ENCODE data around the gene AKR1B1. TPM values are rescaled to one million over a fixed set of nuclear protein-coding genes. Genes with fewer than 3 reads are reported as not detected.

AKR1B1 gene
- total RNA-seq, 4 donors from 2014 or later, result 10.7 to 22.6 (median 17.5) TPM

DNA sequence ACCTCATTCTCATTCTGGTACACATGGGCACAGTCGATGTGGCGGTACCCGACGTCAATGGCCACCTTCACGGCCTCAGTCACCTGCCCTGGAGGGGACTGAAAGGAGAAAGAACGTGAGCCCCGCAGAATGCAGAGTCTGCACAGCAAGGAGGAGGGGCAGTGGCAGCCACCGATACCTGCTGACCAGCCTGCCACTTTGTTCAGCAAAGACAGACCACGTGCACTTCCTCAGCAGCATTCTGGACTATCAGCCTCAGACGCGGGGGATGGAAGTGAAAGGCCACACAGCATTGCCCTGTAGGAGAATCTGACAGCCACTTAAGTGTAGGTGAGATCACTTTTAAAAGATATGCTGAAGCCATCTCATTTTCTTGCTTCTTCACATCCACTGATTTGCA is 7.2 kb downstream of the AKR1B1 start:
- H3K27ac ChIP-seq, result no peak overlapping the region
- no peak overlapping the region for H3K4me3 ChIP-seq
- peaks cover 40% of the 10 kb centered on the region for H3K36me3 ChIP-seq
- H3K27me3 ChIP-seq, result no peaks in the 10 kb centered on the region
- H3K4me1 ChIP-seq, result peaks cover 5% of the 10 kb centered on the region
- no peak for TF ChIP-seq EP300 (IDR thresholded peaks at IDR 0.05)
- 90% methylated on average over 11 of the region's 11 CpGs for WGBS
- no peaks in the 10 kb centered on the region for H3K9me3 ChIP-seq
- DNase-seq (ENCODE audit: low spot score in 2 of 2), result no peak

DNA sequence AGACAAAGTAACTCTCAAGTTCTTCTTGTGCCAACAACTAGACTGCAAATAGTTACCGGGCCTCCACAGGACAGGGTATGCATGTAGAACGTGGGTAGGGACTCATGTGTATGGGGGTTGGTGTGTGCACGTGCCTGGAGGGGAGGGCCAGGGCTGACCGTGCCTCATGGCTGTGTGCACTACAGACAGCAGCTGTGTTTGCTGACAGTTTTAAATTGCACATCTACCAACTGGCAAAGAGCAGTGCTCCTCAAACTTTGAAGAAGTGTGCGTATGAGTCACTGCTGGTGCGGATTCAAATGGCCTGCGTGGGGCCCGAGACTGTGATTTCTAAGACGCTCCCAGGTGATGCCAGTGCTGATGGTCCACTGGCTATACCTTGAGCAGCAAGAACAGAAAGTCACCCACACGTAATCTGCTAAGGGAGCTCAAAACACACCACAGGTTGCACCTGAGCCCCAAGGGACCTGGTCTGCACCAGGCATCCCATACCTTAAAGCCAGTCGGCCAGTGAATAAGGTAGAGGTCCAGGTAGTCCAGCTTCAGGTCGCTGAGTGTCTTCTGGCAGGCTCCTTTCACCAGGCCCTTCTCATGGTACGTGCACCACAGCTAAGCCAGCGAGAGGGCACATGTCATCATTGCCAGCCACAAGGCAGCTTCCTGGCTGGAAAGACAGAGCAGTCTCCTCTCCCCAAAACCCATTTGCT is 8.5 kb downstream of the AKR1B1 start:
- TF ChIP-seq POLR2A (IDR thresholded peaks at IDR 0.05) (no peak), POLR2AphosphoS5 (IDR thresholded peaks at IDR 0.05) (no peak), EP300 (IDR thresholded peaks at IDR 0.05) (no peak)
- TF ChIP-seq, protein P1, sequence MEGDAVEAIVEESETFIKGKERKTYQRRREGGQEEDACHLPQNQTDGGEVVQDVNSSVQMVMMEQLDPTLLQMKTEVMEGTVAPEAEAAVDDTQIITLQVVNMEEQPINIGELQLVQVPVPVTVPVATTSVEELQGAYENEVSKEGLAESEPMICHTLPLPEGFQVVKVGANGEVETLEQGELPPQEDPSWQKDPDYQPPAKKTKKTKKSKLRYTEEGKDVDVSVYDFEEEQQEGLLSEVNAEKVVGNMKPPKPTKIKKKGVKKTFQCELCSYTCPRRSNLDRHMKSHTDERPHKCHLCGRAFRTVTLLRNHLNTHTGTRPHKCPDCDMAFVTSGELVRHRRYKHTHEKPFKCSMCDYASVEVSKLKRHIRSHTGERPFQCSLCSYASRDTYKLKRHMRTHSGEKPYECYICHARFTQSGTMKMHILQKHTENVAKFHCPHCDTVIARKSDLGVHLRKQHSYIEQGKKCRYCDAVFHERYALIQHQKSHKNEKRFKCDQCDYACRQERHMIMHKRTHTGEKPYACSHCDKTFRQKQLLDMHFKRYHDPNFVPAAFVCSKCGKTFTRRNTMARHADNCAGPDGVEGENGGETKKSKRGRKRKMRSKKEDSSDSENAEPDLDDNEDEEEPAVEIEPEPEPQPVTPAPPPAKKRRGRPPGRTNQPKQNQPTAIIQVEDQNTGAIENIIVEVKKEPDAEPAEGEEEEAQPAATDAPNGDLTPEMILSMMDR (IDR thresholded peaks at IDR 0.05), result no peak
- no peaks in the 10 kb centered on the region for H3K9me3 ChIP-seq
- no peak overlapping the region for H3K4me3 ChIP-seq
- 89% methylated on average over 14 of the region's 14 CpGs for WGBS
- DNase-seq (ENCODE audit: low spot score in 2 of 2), result no peak
- no peaks in the 10 kb centered on the region for H3K27me3 ChIP-seq
- no peak overlapping the region for H3K27ac ChIP-seq
- peaks cover 52% of the 10 kb centered on the region for H3K36me3 ChIP-seq
- H3K4me1 ChIP-seq, result peaks cover 5% of the 10 kb centered on the region

DNA sequence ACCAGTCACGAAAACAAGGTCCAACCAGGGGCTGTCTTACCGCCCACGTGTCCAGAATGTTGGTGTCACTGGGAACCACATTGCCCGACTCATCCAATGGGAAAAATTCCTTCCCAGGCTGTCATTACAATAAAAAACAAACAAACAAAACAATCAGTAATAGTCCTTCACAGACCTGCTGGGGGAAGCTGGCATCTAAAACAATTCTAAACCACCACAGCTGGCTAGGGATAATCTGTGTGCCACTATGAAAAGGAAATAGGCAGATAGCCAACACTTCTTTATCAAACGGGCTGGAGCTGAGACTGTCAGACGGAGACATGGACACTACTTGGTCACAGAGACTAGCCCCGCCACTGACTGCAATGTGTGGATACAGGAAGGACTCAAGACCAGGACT is 9.2 kb downstream of the AKR1B1 start:
- TF ChIP-seq POLR2A (IDR thresholded peaks at IDR 0.05) (no peak), POLR2AphosphoS5 (IDR thresholded peaks at IDR 0.05) (no peak), EP300 (IDR thresholded peaks at IDR 0.05) (no peak)
- TF ChIP-seq, protein P1 (IDR thresholded peaks at IDR 0.05), result no peak
- DNase-seq (ENCODE audit: low spot score in 2 of 2), result no peak
- H3K27ac ChIP-seq, result no peak overlapping the region
- peaks cover under 1% of the 10 kb centered on the region for H3K4me1 ChIP-seq
- peaks cover 60% of the 10 kb centered on the region for H3K36me3 ChIP-seq
- 73% methylated on average over 7 of the region's 7 CpGs for WGBS
- no peak overlapping the region for H3K4me3 ChIP-seq
- H3K27me3 ChIP-seq, result no peaks in the 10 kb centered on the region
- no peaks in the 10 kb centered on the region for H3K9me3 ChIP-seq

DNA sequence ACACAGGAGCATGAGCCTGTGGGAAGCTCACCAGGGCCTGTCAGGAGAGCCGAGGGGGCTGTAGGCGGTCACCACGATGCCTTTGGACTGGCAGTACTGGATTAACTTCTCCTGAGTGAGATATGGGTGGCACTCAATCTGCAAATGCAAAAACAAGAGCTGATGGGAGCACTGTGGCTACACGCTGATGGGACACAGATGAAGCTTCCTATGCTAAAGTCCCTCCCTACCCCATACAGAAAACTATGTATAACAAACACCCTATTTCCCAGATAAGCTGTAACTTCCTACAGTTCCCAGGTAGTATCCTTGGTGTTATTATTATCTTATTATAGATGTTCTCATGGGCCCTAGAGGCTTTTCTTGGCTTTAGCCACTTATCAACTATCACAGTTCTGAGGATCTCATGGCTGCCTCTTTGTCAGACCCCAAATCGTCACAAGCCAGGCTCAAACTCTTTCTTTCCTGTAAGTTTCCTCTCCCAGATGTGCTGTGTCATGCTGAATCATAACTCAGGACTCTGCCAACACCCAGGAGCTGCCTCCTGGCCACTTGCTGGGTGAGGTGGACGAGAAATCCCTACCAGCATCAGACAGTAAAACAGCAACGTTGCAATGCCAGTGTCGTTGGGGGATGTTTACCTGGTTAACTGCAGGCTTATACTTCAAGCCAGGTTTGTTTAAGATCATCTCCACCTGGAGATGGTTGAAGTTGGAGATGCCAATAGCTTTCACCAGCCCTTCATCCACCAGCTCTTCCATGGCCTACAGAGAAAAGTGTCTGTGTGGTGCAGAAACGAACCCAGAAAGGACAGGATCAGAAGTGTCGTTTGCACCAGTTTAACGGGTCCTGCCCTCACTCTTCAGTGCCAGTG is 10.3 kb downstream of the AKR1B1 start:
- no peaks in the 10 kb centered on the region for H3K27me3 ChIP-seq
- H3K4me1 ChIP-seq, result peaks cover 5% of the 10 kb centered on the region
- no peak for DNase-seq (ENCODE audit: low spot score in 2 of 2)
- H3K36me3 ChIP-seq, result peaks cover 70% of the 10 kb centered on the region
- H3K4me3 ChIP-seq, result no peak overlapping the region
- no peaks in the 10 kb centered on the region for H3K9me3 ChIP-seq
- TF ChIP-seq, protein P1 (IDR thresholded peaks at IDR 0.05), result no peak
- no peak for TF ChIP-seq POLR2AphosphoS5 (IDR thresholded peaks at IDR 0.05)
- TF ChIP-seq POLR2A (IDR thresholded peaks at IDR 0.05), result no peak
- no peak for TF ChIP-seq EP300 (IDR thresholded peaks at IDR 0.05)
- 81% methylated on average over 11 of the region's 11 CpGs for WGBS
- H3K27ac ChIP-seq, result no peak overlapping the region

DNA sequence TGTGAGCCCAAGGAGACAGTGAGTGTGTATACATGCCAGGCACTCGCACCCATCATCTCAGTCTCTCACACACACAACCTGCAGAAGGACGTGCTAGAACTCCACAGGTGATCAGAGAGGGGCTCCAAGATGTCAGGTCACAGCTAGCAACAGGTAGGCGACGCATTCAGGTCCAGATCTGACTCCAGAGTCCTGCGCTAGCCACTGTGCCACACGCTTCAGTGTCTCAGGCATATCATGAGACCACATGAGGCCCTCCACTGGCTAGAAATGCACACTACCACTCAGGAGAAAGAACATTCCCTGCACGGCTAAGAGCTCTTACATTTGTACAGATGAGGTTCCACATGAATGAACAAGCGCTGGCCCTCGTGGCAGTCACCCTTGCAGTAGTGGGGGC is 11.5 kb downstream of the AKR1B1 start:
- no peak overlapping the region for H3K4me3 ChIP-seq
- TF ChIP-seq EP300 (IDR thresholded peaks at IDR 0.05), result no peak
- no peak for TF ChIP-seq POLR2A (IDR thresholded peaks at IDR 0.05)
- TF ChIP-seq, protein P1 (IDR thresholded peaks at IDR 0.05), result no peak
- no peaks in the 10 kb centered on the region for H3K9me3 ChIP-seq
- peaks cover 82% of the 10 kb centered on the region for H3K36me3 ChIP-seq
- no peaks in the 10 kb centered on the region for H3K27me3 ChIP-seq
- 86% methylated on average over 3 of the region's 9 CpGs for WGBS
- peaks cover 5% of the 10 kb centered on the region for H3K4me1 ChIP-seq
- no peak for DNase-seq (ENCODE audit: low spot score in 2 of 2)
- H3K27ac ChIP-seq, result no peak overlapping the region
